NCI-H1048 (cell line): Measurements from ENCODE around the gene ZBP1.

Experiments used
- DNase-seq: peaks from one replicate; lab custom pipeline; 2025; lab: John Stamatoyannopoulos, UW

Gene ZBP1, protein sequence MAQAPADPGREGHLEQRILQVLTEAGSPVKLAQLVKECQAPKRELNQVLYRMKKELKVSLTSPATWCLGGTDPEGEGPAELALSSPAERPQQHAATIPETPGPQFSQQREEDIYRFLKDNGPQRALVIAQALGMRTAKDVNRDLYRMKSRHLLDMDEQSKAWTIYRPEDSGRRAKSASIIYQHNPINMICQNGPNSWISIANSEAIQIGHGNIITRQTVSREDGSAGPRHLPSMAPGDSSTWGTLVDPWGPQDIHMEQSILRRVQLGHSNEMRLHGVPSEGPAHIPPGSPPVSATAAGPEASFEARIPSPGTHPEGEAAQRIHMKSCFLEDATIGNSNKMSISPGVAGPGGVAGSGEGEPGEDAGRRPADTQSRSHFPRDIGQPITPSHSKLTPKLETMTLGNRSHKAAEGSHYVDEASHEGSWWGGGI

DNA sequence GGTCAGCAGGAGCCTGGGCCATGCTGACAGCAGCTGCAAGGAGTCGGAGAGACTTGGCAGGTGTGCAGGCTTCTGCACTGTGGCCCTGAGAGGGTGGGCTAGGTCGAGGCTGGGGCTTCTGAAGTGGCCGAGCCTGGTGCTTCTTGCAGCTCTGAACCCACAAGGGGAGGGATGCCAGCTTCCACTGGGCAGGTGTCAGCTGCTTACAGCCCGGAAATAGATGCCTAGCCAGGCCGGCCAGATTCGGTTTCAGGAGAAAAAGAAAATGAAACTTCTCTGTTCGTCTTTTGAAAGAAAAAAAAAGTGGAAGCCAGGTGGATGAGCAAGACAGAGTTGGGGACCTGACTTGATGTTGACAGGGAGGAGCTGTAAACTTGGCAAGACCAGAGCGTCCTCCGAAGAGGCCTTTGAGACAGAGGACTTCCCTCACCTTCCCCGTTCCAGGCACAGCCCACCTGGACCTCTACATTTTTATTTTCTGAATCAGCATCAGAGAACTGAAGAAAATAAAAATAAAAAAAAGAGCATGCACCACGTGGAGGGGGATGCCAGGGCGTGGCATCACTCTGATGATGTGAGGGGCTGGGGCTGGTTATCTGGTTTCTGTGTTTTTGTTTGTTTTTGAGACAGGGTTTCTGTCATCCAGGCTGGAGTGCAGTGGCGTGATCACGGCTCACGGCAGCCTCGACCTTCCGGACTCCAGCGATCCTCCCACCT is at the start of gene ZBP1:
ZBP1 (minus strand) TSS at position 153 of the 717 bp plus-strand sequence; CDS start at position 22, 131 bp downstream.
- DNase-seq: no peak

DNA sequence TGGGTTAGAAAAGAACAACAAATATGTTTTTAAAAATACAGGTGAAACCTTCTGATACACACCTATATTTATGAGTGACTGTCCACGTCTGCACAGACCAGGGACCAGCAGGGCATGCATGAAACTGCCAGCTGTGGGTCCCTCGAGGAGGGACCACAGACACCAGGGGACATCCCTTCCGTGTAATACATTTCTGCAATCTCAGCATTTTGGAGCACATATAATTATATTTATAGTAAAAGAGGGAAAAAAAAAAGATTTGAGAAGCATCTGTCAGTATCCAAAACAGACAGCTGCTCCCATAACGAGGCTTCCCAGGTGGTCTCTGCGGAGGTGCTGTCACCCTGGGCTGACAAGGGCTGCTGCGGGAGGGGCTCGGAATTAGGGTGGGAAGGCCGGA is 49.4 kb upstream of the ZBP1 start:
- DNase-seq: no peak

DNA sequence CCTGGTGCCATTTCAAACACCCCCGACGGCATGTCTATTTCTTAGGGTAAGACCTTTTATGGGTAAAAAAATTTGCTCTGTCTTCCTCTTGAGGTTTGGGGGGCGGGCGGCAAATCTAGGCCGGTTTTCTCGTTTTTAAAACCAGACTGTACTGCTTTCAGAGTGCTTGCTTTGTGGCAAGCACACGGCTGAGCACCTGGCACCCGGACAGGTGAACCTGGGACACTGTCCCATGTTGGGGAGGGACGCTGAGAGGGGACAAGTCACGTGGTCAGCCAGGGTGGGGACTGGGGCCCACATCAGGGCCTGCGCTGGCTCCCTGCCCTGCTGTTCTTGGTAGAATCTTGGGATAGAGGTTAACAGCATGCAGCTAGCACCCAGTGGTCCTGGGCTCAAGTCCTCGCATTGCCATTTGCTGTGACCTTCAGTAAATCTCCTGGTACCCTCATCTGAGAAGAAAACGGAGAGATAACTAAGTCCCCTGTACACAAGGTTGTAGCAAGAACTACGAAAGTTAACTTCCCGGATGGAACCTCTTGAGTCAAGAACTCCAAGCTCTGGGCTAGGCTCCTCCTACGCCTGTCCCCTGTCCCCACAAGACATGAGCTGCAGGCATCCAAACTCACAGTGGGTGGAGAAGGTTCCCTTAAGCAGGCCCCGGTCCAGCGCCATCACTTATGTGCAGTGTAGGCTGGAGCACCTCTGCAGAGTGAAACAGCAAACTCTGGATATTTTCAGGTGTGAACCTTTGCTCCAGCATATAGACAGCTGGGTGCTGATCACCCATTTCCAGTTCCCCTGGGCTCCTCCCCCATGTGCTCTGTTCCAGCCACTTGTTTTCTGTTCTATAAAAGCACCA is 47.9 kb upstream of the ZBP1 start:
- no peak for DNase-seq

DNA sequence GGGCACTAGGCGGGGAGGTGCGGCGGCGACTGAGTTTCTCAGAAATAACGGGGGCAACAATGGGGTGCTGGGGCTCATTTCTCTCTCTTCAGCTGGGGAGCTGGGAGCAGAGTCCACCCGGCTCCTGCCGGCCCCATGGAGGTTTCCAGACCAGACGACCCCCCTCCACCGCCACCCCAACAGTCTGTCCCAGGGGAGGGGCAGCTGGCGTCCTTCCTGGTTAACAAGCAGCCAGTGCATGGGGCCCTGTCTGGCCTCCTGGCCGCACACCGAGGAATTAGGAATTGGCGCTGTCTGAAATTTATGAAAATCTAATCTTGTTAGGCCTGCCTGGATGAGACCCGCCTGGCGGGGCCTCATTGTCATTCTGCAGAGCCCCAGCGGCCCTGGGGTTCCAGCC is 47.2 kb upstream of the ZBP1 start:
- DNase-seq: no peak

DNA sequence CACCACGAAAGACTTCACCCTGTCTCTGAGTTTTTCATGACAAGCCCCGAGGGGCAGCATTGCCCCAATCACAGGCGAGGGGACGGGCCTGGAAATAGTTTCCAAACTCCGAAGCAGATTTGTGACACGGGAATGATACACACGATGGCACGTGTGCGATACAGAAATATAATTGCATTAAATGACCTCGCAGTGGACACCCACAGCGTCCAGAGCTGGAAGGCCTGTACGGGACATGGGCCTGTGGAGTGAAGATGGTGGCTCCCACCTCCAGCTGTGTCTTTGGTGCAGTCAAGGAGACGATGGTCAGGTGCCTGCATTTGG is 46.6 kb upstream of the ZBP1 start:
- no peak for DNase-seq

DNA sequence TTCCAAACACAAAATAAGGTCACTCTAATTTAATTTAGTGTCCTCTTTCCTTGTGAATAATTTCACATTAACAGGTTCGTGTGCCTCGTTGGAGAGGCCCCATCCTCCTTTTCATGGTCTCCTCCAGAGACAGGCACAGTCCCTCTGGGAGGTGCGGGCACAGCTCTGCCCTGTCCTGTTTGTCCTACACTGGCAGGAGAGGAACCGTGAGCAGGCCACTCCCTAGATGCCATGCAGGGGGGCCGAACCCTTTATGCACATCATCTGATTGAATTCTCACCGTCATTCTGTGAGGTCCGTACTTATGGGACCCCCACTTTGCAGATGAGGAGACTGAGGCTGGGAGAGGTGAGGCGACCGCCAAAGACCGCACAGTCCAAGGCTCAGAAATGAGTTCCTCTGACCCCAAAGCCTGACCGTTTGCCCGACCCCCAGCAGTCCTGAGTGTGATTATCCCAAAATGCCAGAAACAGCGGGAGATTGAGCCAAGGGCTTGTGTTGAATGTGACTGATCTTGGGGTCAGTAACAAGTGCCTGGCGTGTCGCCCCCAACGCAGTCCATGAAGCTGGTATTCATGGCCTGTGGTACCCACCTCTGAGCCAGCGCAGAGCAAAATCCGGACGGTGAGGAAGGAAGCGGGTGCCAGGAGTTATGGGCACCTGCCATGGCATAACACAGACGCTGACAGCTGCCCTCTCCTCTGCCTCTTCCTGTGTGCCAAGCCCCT is 46.0 kb upstream of the ZBP1 start:
- DNase-seq: no peak

DNA sequence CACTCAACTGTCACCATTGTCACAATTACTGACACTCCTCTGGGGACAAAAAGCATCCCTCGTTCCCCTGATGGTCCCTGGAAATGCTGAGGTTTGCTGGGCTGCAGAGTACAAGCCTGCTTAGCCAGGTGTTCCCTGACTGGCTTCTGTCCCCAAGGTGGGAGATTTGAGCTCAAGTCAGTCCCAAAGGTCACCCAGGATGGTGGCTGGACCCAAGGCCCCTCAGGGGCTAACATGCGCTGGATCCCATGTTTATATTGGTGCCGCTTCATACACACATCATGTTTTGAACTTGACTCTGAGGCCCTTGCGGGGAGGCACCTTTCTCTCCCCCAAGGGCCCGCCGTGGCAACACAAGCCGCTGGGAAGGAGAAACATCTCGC is 45.4 kb upstream of the ZBP1 start:
- DNase-seq: no peak

DNA sequence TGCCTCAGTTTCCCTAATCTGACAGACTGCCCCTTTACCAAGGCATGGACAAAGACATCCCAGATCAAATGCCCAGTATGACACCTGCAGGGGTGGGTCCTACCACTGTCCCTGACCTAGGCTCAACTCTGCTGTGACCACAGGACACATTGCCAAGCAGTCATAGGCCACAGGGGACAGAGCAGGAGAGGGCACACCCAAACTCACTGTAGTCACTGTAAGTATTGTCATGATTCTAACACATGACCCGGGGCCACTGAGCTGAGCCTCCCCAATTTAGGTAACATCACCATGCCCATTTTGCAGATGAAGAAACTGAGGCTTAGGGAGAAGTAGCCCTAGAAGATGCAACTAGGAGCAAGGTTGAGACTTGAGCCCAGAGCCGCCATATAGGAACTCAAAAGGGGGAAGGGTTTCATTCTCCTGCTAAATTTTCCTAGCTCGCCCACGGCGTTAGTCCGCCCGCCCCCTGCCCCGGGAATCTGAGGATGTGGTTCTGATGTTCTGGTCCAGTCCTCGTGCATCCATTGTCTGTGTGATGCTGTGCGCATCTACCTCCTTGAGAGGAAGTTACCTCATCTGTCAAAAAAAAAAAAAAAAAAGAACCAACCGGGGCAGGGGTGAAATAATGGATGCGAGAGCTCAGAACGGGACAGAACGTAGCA is 44.8 kb upstream of the ZBP1 start:
- no peak for DNase-seq

DNA sequence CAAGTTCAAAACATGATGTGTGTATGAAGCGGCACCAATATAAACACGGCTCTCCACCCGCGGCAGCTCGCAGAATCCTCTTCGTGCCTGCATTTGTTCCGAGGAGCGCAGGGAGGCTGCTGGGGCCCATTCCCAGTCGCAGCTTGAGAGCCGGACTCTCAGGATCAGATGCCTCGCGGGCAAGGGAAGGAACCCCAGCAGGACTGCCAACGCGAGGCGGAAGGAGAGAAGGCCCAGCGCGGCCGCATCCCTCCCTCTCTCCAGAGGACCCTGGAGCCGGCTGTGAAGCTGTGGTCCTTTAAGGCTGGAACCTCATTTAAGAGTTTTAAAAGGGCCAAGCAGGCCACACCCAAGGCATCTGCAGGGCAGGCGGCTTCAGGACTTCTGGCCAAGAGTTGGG is 44.2 kb upstream of the ZBP1 start:
- DNase-seq: no peak

DNA sequence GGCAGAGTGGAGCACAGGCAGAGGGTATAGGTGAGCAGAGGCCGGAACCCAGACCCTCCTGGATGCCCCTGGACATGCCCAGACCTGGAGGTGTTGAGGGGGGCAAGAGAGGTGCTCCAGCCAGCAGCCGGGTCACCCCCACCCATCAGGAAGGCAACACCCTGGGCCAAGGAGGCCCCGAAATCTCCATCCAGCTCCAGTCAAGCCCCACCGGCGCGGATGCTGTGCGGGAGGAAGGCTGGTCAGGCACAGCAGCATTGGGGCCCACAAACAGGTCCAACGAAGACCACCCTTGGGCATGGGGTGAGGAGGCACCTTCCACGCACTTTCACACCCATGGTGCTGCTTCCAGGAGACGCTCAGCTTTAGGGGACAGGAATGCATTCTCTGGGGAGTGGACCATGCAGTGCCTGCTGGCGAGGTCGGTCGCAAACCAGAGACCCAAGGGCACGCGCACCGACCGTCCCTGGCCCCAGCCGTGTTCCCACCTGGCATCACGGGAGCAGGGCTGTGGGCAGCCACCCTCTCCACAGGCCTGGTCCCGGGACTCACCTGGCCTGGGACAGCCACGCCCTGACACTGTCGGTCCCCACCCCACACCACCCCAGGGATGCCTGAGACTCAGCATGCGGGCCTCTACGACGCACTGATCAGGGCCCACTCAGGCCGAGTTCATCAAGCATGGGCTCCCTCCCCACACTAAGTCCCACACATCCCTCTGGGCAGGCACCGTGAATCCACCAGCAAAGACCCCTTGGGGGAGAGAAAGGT is 43.6 kb upstream of the ZBP1 start:
- no peak for DNase-seq

DNA sequence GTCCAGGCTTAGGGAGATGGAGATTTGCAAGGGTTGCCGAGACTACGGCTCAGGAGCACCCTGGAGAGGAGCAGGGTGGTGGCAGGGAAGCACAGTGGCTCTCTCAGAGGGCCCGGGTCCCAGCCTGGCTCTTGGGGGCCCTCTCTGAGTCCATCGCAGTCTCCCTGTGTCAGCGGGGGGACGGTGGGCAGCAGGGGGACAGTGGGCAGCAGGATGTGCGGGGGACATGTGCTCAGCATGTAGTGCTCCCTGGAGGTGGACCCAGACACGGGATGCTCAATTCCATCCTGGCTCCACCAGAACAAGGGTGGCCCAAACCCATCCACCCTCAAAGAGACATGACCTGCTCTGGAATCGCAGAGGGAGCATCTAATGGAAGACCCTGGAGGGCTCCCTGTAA is 43.0 kb upstream of the ZBP1 start:
- no peak for DNase-seq

DNA sequence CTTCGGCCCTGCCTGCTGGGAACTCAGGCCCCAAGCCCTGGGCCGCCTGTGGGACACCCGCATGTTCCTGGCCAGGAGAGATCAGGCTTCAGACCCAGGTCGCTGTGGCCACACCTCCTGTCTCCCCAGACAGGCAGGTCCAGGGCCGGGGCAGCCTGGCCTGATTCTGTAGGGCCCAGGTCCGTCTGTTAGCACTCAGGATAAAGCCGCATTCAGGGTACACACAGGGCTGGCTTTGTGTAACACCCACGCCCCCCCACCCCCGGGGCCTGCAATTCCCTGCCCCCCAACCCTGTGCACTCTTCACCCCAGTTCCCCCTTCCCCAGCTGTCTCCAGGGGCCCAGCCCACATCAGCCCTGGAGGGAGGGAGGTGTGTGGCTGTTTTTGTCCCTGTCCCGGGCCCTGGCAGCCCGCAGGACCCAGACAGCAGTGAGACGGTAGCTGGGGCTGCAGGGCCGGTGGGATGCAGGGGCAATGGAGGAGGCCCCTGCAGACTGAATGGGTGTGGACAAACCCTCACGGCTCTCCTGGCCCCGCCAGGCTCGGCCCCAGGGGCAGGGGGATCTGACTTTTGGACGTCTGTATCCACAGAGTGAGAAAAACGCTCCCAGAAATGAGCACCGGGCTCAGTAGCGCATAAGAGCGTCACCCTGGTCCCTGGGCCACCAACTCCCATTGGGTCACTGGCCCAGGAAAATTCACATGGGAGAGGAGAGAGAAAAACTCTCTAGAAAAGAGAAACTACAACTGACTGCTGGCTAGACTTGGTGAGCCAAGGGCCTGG is 42.4 kb upstream of the ZBP1 start:
- DNase-seq: no peak

DNA sequence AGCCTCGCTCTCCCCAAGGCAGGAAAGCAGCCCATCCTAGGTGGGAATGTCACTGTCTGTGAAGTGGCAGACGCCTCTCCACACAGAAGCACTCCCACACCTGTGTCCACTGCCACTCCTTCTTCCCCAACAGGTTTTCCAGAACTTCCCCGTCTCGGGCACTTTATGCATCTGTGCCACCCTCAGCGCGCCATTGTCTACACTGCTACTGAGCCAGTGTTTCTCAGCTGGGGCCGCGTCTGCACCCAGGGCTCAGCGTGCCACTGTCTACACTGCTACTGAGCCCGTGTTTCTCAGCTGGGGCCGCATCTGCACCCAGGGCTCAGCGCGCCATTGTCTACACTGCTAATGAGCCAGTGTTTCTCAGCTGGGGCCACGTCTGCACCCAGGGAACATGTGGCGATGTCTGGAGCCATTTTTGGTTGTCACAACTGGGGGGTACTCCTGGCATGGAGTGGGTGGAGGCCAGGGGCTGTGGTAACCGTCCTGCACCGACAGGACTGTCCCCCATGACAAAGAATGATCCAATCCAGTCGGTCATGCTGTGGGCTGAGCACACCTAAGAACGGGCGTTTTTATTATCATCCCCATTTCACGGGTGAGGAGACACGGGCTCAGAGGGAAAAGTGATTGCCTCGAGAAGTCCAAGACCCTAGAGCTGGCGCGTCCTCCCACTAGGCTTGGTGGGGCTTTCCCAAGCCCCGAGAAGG is 41.7 kb upstream of the ZBP1 start:
- no peak for DNase-seq

DNA sequence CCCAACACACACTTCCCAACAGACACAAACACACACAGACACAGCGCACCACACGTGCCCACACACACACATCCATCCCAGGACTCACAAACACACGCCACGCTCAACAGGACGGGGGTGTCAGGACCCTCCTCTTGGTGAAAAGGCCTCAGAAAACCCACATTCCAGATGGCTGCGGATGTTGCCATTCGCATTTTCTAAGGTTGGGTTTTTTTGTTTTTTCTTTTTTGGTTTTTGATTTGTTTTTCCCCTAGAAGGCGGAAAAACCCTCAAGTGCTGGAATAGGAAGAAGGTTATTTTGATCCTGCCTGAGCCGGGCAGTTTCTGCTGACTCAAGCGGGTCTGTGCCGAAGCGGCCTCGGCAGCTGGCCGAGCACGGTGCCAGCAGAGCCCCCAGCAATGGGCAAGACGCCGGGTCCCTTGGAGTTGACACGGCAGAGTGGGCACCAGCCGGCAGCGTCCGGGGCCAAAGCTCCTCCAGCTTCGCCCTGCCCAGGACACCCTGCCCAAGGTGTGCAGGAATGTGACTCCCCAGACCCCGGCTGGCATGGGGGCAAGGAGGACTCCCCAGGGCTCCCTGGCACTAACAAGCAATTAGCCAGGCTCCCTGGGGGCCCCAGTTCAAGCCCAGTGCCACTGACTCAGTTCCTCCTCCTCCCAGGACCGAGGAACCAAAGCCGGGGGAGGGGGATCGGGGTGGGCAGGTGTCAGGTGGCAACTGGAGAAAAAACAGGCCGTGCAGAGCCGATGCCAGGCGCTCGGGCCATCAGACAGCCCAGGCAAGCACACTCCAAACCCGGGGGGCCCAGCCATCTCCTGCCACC is 40.9 kb upstream of the ZBP1 start:
- DNase-seq: no peak

DNA sequence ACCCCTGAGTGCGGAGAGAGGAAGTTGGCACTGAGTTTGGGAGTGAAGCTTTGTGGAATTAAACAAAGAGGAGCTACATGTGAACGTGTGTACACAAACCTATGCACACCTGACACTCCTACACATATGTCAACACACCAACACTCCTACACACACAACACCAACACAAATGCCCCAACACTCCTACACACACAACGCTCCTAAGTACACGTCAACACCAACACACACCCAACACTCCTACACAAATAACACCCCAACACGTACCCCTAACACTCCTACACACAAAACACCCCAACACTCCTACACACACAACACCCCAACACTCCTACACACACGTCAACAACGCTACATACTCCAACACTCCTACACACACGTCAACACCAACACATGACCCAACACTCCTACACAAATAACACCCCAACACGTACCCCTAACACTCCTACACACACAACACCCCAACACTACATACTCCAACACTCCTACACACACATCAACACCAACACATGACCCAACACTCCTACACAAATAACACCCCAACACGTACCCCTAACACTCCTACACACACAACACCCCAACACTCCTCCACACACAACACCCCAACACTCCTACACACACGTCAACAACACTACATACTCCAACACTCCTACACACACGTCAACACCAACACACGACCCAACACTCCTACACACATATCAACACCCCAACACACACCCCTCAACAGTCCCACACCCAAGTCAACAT is 40.1 kb upstream of the ZBP1 start:
- no peak for DNase-seq

DNA sequence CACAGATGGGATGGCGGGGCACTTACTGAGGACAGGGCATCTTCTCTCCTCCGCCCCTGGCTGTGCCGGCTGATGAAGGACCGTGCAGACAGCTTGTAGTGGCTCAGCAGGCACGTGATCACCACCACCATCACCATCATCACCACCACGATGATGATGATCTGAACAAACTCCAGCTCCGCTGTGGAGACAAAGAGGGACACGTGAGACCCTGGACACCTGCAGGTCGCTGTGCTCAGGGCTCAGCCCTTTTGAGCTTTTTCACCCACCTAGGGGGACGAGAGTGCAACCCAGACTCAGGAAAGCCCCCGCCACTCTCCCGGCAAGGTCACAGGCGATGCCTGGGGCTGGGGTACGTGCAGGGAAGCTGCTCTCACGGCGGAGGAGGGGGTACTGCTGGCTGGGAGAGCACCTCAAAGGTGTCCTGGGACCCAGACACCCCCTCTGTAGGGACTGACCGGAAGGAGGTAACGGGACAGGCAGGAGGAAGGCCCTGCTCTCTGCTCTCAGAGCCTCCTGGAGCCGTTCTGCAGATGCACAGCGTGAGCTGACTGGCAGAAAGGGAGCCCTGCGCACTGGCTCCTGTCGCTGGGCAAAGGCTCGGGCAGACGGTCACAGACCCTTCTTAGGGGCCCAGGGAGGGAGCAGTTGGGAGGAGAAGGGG is 39.4 kb upstream of the ZBP1 start:
- DNase-seq: no peak

DNA sequence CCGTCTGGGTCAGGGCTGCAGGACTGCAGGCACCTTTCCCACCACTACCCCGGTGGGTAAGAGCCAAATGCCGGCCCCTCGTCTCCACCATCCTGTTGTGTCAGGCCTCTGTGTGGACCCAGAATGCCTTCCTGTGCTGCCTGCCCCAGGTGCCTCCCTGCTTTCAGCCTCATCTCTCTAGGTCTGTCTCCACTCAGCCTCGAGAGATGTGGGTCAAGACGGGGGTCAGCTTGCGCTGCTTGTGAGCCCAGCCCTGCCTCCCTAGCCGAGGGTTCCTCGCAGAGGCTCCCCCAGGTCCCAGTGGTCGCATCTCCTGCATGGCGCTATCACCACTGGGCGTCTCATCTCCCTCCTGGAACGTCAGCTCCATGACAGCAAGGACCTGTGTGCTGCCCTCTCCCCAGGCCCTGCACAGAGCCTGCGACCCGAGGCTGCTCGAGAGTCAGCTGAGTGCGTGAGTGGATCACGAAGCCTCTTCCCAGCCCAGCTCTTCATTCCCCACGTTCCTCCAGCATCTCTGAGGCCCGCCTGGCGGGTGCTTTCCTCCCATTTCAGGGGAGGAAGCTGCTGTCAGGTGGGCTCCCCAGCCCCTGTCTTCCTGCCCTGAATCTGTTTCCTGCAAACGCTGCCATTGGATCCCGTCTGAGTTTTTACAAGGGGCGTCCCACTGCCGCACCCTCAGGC is 38.7 kb upstream of the ZBP1 start:
- no peak for DNase-seq
